IPS-NIHi7 (cell line): ENCODE data around the gene INSYN2A.

Source experiments
- DNase-seq: peaks from one replicate; pipeline ENCODE4 v3.0.0; 2012; ENCODE audit warnings: mixed read lengths; ENCODE audit errors: extremely low spot score

INSYN2A gene

GRCh38 chr10:127195571-127196281, 665 bp downstream of the INSYN2A start:
- DNase-seq, result peak; percentile 54

GRCh38 chr10:127195041-127195506, 1.3 kb downstream of the INSYN2A start:
- DNase-seq, result peak; percentile 47

- no peak for DNase-seq
These were observed 1.8 kb downstream of the INSYN2A start for GRCh38 chr10:127194599-127194998.

GRCh38 chr10:127194111-127194510, 2.3 kb downstream of the INSYN2A start:
- no peak for DNase-seq

- no peak for DNase-seq
These were observed 3.3 kb downstream of the INSYN2A start for GRCh38 chr10:127193125-127193524.

GRCh38 chr10:127190427-127190826, 6.0 kb downstream of the INSYN2A start:
- DNase-seq, result no peak

- no peak for DNase-seq
These were observed 7.2 kb downstream of the INSYN2A start for GRCh38 chr10:127189226-127189625.

GRCh38 chr10:127186813-127187212, 9.6 kb downstream of the INSYN2A start:
- no peak for DNase-seq

- DNase-seq, result no peak
These were observed 11.8 kb downstream of the INSYN2A start for GRCh38 chr10:127184582-127184981.

GRCh38 chr10:127182161-127182560, 14.2 kb downstream of the INSYN2A start:
- no peak for DNase-seq

GRCh38 chr10:127179612-127180250, 16.7 kb downstream of the INSYN2A start:
- no peak for DNase-seq

- no peak for DNase-seq
These were observed 19.7 kb downstream of the INSYN2A start for GRCh38 chr10:127176649-127177048.

GRCh38 chr10:127175357-127176110, 20.9 kb downstream of the INSYN2A start:
- DNase-seq, result no peak

GRCh38 chr10:127174866-127175265, 21.5 kb downstream of the INSYN2A start:
- no peak for DNase-seq

- no peak for DNase-seq
These were observed 28.1 kb downstream of the INSYN2A start for GRCh38 chr10:127168261-127168660.

GRCh38 chr10:127162841-127163240, 33.5 kb downstream of the INSYN2A start:
- no peak for DNase-seq

- DNase-seq, result no peak
These were observed 34.9 kb downstream of the INSYN2A start for GRCh38 chr10:127161482-127161881.

GRCh38 chr10:127159648-127160245, 36.6 kb downstream of the INSYN2A start:
- no peak for DNase-seq

GRCh38 chr10:127158662-127159061, 37.7 kb downstream of the INSYN2A start:
- no peak for DNase-seq

GRCh38 chr10:127157506-127158200, 38.7 kb downstream of the INSYN2A start:
- DNase-seq, result no peak

- DNase-seq, result no peak
These were observed 39.3 kb downstream of the INSYN2A start for GRCh38 chr10:127157089-127157488.
